GM12892 (cell line): ENCODE measurements around the gene USP14.

ENCODE experiments used
- POLR2A ChIP-seq: IDR thresholded peaks from 2 replicates; pipeline ENCODE4 v1.6.1; 2011; ENCODE audit warnings: low read depth, low read length, control low read depth
- POLR2AphosphoS5 ChIP-seq: IDR thresholded peaks from 2 replicates; pipeline ENCODE4 v1.6.1; 2011; ENCODE audit warnings: low read depth, low read length, control low read depth

- TF ChIP-seq POLR2A (no peak), POLR2AphosphoS5 (no peak)
Measured at GRCh38 chr18:250685-251084, 92.3 kb downstream of the USP14 start.
